Motor neuron (in vitro differentiated cells): Measurements from ENCODE around the gene TAAR9. TPM values are rescaled to one million over a fixed set of nuclear protein-coding genes. Genes with fewer than 3 reads are reported as not detected.

Experiments
- ATAC-seq, 8 experiments: fragments of 200-7000 bp; cut with Tn5 transposase; replicated peaks in 6 of 8; 2 replicates each; pipeline ENCODE4 v1.8.0; 2021; ENCODE audit warnings: mild to moderate bottlenecking in 8 of 8, moderate library complexity in 8 of 8
- H3K27ac ChIP-seq, 2 donors: fragments of 250-450 bp; sonication (Bioruptor Pico); 2 replicates each; pipeline ENCODE4 v1.9.0; 2021; ENCODE audit warnings: antibody characterized with exemption in 2 of 2, mild to moderate bottlenecking in 2 of 2, moderate library complexity in 1 of 2
- H3K4me1 ChIP-seq, 2 donors: fragments of 250-450 bp; sonication (Bioruptor Pico); replicated peaks in 1 of 2; 2 replicates each; pipeline ENCODE4 v1.6.1; 2021; ENCODE audit warnings: antibody characterized with exemption in 2 of 2, mild to moderate bottlenecking in 2 of 2, moderate library complexity in 1 of 2
- H3K4me3 ChIP-seq, 5 donors: fragments of 250-450 bp; sonication (Bioruptor Pico); 2 replicates each; pipeline ENCODE4 v1.9.0; 2021; ENCODE audit warnings: antibody characterized with exemption in 5 of 5, mild to moderate bottlenecking in 5 of 5, moderate library complexity in 4 of 5
- WGBS, 10 experiments: fragments of 450-650 bp; shearing (Covaris generic); methylation state at CpG; one replicate each; pipeline ENCODE4 v1.0.0; 2022; 5-methylcytosine and 5-hydroxymethylcytosine counted together
- in situ Hi-C, 9 experiments: fragments of 400-800 bp; cut with MboI; loops; one replicate each; pipeline ENCODE4 v1.15.0; 2021; ENCODE audit warnings: low sequenced_read_pairs in 9 of 9, low pct_unique_long_range_greater_than_20kb in 2 of 9; ENCODE audit not compliant: unreplicated experiment in 9 of 9
- total RNA-seq, 8 experiments: library from RNA; unstranded; fragments of 300-600 nt; gene quantifications; 2 replicates each; pipeline versions ENCODE4 v1.2.3 to v1.2.4, GENCODE V29; 2022

Gene TAAR9
- total RNA-seq, 8 experiments from 2014 or later, result not detected

DNA sequence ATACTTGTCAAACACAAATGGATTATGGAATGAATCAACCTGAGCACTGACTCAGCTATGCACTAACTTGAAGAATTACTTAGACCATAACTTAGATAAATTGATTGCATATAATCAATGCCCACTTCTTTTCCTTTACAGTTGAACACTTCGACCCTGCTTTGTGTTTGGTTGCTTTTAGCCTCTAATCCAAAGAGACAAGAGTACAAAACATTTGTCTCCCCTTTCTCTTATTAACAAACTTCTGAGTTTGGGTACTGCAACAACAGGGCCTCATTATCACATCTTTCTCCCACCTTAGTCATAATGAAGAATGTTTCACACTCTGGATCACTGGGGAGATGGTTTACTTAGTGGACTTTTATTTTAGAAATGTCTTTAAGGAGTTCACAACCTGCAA, 29.5 kb downstream of the TAAR9 start:
- in situ Hi-C loops, result no loop called here
- WGBS, 10 experiments, result 14 to 85% (median 60%) methylated on average over 1 of the region's 1 CpG; no CpG with 5 or more reads in 4 of the 10 experiments
- no peak for ATAC-seq
- H3K27ac ChIP-seq, result no peak overlapping the region
- peaks cover 12 to 22% of the 10 kb centered on the region in 2 donors for H3K4me1 ChIP-seq
- no peak overlapping the region for H3K4me3 ChIP-seq

DNA sequence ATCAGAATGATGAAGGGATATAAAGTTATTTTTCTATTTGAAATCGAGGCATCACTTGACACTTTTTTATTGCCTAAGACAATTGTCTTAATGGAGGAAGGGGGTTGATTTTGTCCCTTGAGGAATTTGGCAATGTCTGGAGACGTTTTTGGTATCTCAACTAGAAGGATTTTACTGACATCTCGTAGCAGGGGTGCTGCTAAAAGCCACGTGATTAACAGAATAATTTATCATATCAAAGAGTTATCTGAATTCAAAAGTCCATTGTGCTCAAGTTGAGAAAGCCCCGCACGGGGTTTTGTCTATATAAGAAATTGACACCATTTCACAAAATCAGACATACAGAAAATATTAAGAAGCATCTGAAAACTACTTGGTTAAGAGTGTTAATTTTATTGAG, 30.5 kb downstream of the TAAR9 start:
- H3K4me1 ChIP-seq, result peaks cover 12 to 22% of the 10 kb centered on the region in 2 donors
- ATAC-seq, result no peak
- 29 to 76% (median 58%) methylated on average over 1 to 6 of the region's 6 CpGs; no CpG with 5 or more reads in 1 of the 10 experiments for WGBS, 10 experiments
- H3K27ac ChIP-seq, result no peak overlapping the region
- no peak overlapping the region for H3K4me3 ChIP-seq
- in situ Hi-C loops, result no loop called here

DNA sequence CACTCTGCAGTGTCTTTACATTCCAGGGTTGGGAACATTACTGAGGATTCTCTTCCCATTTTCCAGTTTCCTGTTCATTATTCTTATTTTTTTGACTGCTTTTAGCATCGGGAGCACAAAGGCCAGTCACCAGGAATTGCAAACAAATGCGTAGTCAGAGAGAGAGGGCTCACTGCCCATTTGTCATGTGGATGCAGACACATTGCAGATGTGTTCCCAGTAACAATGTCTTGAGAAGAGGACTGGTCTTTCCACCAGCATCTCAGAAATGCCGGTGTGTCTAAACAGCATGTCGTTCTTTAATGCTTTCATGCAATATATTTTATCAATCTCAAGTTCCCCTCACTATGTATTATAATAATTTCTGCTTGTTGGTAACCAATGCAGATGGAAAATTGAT, 31.1 kb downstream of the TAAR9 start:
- in situ Hi-C loops, result no loop called here
- peak in 4 of 8 experiments; percentile 41 to 81 (median 56) for ATAC-seq
- WGBS, 10 experiments, result 0 to 55% (median 23%) methylated on average over 1 to 4 of the region's 4 CpGs
- Histone ChIP-seq H3K4me3 (no peak overlapping the region), H3K27ac (no peak overlapping the region), H3K4me1 (peaks cover 12 to 22% of the 10 kb centered on the region in 2 donors)

DNA sequence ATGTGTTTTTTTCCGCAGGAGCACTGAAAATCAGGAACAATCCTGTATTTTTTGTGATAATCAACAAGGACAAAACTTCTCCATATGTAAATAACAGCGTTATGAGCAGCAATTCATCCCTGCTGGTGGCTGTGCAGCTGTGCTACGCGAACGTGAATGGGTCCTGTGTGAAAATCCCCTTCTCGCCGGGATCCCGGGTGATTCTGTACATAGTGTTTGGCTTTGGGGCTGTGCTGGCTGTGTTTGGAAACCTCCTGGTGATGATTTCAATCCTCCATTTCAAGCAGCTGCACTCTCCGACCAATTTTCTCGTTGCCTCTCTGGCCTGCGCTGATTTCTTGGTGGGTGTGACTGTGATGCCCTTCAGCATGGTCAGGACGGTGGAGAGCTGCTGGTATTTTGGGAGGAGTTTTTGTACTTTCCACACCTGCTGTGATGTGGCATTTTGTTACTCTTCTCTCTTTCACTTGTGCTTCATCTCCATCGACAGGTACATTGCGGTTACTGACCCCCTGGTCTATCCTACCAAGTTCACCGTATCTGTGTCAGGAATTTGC, 32.2 kb downstream of the TAAR9 start, which contains the start of gene TAAR6:
Gene TAAR6 (plus strand): TSS at position 102 of the 557 bp plus-strand sequence. CDS start 0 bp downstream, at position 102.
- ATAC-seq, result peak in 1 of 8 experiments; percentile 42
- peaks cover 12 to 22% of the 10 kb centered on the region in 2 donors for H3K4me1 ChIP-seq
- in situ Hi-C loops, result no loop called here
- 20 to 100% (median 84%) methylated on average over 2 to 12 of the region's 15 CpGs for WGBS, 10 experiments
- no peak within 1 kb of the TSS for H3K27ac ChIP-seq
- H3K4me3 ChIP-seq, result no peak within 1 kb of the TSS

DNA sequence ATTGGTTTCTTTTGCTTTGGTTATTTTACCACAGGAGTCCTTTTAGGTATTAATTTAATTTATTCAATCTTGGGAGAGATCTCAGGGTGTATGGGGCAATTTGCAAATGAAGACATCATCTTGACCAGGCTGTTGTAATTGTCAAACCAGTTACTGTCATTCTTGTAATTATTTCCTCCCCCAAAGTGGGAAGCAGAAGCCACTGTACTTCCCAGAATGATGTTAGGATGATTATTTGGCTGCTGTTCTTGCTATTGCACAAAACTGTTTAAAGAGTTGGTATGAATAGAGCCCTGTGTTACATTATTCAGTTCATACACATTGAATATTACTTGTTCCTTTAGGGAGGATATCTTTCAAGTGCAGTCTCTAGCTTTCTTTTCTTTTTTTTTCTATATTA, 33.7 kb downstream of the TAAR9 start:
- ATAC-seq, result peak in 2 of 8 experiments; percentile 21 to 66
- Histone ChIP-seq H3K4me3 (no peak overlapping the region), H3K27ac (no peak overlapping the region), H3K4me1 (peaks cover 12 to 22% of the 10 kb centered on the region in 2 donors)
- in situ Hi-C loops, result no loop called here

DNA sequence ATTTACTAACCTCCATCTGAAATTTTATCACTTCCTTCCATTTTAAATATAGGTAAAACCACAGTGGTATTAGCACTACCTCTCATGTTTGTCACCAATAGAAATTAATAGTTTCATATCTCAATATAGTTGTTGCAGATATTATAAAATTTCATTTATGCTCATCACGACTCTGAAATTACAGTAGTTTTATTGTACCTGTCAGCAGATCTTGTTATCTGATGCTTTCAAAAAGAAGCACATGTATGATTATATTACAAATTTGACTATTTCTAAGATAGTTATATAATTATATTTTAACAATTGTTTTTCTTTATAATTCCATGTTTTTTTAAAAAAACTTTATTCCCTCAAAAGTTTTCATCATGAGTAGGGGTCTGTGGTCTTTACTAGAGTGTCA, 46.6 kb downstream of the TAAR9 start:
- WGBS, 10 experiments, result 0 to 88% (median 67%) methylated on average over 1 of the region's 1 CpG; no CpG with 5 or more reads in 1 of the 10 experiments

DNA sequence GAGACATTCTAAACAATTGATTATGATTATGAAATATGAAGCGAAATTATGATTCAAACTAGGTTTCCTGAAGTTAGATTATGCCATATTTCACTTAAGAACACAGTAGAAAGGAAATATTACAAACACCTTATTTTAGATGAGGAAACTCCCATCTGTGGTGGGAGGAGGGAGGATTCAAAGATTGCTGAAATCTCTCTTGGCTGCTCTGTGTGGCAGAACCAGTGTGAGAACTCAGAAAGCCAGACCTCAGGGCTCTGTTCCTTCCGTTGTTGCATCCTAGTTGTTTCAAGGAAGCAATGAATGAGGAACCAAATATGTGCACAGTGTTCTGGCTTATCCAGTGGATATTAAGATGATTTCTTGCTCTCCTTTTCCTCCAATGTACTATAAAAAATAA, 49.3 kb downstream of the TAAR9 start:
- in situ Hi-C loops, result no loop called here
- ATAC-seq, result no peak
- Histone ChIP-seq H3K4me3 (no peak overlapping the region), H3K27ac (no peak overlapping the region), H3K4me1 (no peaks in the 10 kb centered on the region)
- WGBS, 10 experiments, result 0 to 80% (median 68%) methylated on average over 1 to 2 of the region's 2 CpGs; no CpG with 5 or more reads in 2 of the 10 experiments

More for the DNA sequence above, 46.6 kb downstream of the TAAR9 start:
- Histone ChIP-seq H3K4me3 (no peak overlapping the region), H3K4me1 (no peaks in the 10 kb centered on the region), H3K27ac (no peak overlapping the region)
- in situ Hi-C loops, result no loop called here
- no peak for ATAC-seq

Other genes with a start within 250 kb of the TAAR9 start
- 10 to 100 TPM in 6 of 8 experiments, not detected in 2; 12.8 to 69.8 (median 29.3) TPM for gene MOXD1, start 136.8 kb upstream of the TAAR9 start, total RNA-seq
- 10 to 100 TPM; 12.7 to 56.3 (median 35.5) TPM for gene STX7, start 25.2 kb upstream of the TAAR9 start, total RNA-seq
- gene TAAR8, start 14.4 kb downstream of the TAAR9 start, total RNA-seq, result under 1 TPM in 1 of 8 experiments, not detected in 7; 0.17 TPM
- under 1 TPM in 2 of 8 experiments, not detected in 6; 0.17 to 0.47 TPM for gene TAAR6, start 32.0 kb downstream of the TAAR9 start, total RNA-seq
- gene TAAR5, start 51.5 kb downstream of the TAAR9 start, total RNA-seq, result under 1 TPM in 2 of 8 experiments, not detected in 6; 0.17 to 0.28 TPM
- not detected for gene TAAR2, start 86.0 kb downstream of the TAAR9 start, total RNA-seq
- under 1 TPM in 1 of 8 experiments, not detected in 7; 0.31 TPM for gene TAAR1, start 120.9 kb downstream of the TAAR9 start, total RNA-seq
- under 1 TPM in 2 of 8 experiments, not detected in 6; 0.05 to 0.14 TPM for gene VNN1, start 175.8 kb downstream of the TAAR9 start, total RNA-seq
- 1 to 10 TPM in 1 of 8 experiments, under 1 TPM in 3, not detected in 4; 0.14 to 3.1 (median 0.29) TPM for gene VNN2, start 219.6 kb downstream of the TAAR9 start, total RNA-seq